DOHH2 (cell line): ENCODE data around the gene PAK5.

Source experiments
- EZH2phosphoT487 ChIP-seq: fragments of 200-600 bp; sonication (generic); IDR thresholded peaks from 2 replicates; pipeline ENCODE4 v1.6.1; 2017; ENCODE audit warnings: borderline replicate concordance, mild to moderate bottlenecking, antibody characterized with exemption, low read length, moderate library complexity, mixed read lengths
- TF ChIP-seq, protein P1 (sequence below): fragments of 200-600 bp; sonication (generic); IDR thresholded peaks from one replicate; pipeline ENCODE4 v1.5.1; 2014; ENCODE audit warnings: antibody characterized with exemption, mild to moderate bottlenecking, low read depth, low read length; ENCODE audit not compliant: poor library complexity, severe bottlenecking

DNA sequence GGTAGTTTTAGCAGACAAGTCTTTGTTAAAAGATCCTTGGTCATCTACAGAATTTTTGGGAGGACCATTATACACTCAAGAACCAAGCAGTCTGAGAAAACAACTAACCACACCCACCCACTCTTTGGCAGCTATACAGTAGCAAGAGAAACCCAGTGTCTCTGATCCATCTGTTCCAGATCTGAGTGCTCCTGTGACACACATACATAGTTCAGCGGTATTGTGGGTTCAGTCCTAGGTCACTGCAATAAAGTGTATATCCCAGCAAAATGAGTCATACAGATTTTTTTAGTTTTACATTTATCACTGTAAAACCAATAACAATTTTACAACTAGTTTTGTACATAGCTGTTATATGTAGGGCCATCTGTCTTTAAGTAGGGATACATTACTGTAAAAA is 47.4 kb upstream of the PAK5 start:
- TF ChIP-seq, protein P1, sequence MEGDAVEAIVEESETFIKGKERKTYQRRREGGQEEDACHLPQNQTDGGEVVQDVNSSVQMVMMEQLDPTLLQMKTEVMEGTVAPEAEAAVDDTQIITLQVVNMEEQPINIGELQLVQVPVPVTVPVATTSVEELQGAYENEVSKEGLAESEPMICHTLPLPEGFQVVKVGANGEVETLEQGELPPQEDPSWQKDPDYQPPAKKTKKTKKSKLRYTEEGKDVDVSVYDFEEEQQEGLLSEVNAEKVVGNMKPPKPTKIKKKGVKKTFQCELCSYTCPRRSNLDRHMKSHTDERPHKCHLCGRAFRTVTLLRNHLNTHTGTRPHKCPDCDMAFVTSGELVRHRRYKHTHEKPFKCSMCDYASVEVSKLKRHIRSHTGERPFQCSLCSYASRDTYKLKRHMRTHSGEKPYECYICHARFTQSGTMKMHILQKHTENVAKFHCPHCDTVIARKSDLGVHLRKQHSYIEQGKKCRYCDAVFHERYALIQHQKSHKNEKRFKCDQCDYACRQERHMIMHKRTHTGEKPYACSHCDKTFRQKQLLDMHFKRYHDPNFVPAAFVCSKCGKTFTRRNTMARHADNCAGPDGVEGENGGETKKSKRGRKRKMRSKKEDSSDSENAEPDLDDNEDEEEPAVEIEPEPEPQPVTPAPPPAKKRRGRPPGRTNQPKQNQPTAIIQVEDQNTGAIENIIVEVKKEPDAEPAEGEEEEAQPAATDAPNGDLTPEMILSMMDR = no peak
- TF ChIP-seq EZH2phosphoT487 = no peak
